ENCODE measurements around the gene IL1RAPL2. TPM values are rescaled to one million over a fixed set of nuclear protein-coding genes. Genes with fewer than 3 reads are reported as not detected.

The IL1RAPL2 gene
- total RNA-seq, 1 donor from 2014 or later: not detected

DNA sequence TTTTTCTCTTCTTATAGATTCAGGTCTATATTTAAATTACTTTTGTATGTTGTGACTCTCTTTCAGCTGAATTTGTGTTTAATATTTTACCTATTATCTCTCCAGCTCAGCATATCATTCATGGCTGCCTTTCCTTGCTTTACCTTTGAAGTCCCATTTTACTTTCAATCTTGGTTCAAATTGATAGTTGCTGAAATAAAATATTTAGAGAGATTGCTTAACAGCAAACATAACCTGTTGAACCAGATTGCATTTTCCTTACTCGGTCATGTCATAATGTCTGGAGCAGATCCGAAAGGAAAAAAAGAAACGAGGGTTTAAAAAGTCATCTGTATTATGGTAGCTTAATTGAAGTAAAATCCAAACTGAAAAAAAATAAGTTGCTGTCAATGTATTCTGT lies 94.1 kb downstream of the IL1RAPL2 start:
- no peak for DNase-seq (ENCODE audit: low spot score)
- H3K36me3 Mint-ChIP-seq (ENCODE audit: low read depth): no peaks in the 10 kb centered on the region
- no peak overlapping the region for H3K4me3 Mint-ChIP-seq (ENCODE audit: unreplicated experiment)
- peaks cover 2% of the 10 kb centered on the region for H3K27me3 Mint-ChIP-seq (ENCODE audit: low read depth)
- H3K4me1 Mint-ChIP-seq (ENCODE audit: low read depth): no peaks in the 10 kb centered on the region
- H3K27ac Mint-ChIP-seq (ENCODE audit: unreplicated experiment): no peak overlapping the region
- peaks cover 10% of the 10 kb centered on the region for H3K9me3 Mint-ChIP-seq (ENCODE audit: low read depth)
- TF ChIP-seq, protein P1, sequence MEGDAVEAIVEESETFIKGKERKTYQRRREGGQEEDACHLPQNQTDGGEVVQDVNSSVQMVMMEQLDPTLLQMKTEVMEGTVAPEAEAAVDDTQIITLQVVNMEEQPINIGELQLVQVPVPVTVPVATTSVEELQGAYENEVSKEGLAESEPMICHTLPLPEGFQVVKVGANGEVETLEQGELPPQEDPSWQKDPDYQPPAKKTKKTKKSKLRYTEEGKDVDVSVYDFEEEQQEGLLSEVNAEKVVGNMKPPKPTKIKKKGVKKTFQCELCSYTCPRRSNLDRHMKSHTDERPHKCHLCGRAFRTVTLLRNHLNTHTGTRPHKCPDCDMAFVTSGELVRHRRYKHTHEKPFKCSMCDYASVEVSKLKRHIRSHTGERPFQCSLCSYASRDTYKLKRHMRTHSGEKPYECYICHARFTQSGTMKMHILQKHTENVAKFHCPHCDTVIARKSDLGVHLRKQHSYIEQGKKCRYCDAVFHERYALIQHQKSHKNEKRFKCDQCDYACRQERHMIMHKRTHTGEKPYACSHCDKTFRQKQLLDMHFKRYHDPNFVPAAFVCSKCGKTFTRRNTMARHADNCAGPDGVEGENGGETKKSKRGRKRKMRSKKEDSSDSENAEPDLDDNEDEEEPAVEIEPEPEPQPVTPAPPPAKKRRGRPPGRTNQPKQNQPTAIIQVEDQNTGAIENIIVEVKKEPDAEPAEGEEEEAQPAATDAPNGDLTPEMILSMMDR (IDR thresholded peaks at IDR 0.05): no peak

DNA sequence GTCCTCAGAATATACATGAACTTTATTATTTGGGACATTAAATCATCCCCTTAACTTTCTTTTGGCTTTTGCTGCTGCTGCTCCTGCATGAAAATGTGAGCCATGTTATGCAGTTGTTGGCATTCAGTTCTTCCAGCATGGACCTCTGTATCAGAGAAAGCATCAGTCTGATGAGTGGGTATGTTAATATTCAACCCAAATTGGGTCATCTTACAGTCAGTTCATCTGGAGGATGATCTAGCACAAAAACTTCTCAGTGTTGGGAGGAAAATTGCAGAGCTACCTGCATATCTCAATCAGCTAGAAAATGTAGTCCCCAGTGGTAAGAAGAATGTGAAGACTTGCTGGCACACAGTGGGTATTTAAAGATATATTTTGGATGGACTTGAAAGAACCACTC lies 96.7 kb downstream of the IL1RAPL2 start:
- Mint-ChIP-seq H3K4me3 (ENCODE audit: unreplicated experiment) (no peak overlapping the region), H3K27me3 (ENCODE audit: low read depth) (peaks cover 2% of the 10 kb centered on the region), H3K9me3 (ENCODE audit: low read depth) (peaks cover 2% of the 10 kb centered on the region), H3K27ac (ENCODE audit: unreplicated experiment) (no peak overlapping the region), H3K36me3 (ENCODE audit: low read depth) (no peaks in the 10 kb centered on the region), H3K4me1 (ENCODE audit: low read depth) (no peaks in the 10 kb centered on the region)
- DNase-seq (ENCODE audit: low spot score): no peak
- TF ChIP-seq, protein P1 (IDR thresholded peaks at IDR 0.05): no peak

DNA sequence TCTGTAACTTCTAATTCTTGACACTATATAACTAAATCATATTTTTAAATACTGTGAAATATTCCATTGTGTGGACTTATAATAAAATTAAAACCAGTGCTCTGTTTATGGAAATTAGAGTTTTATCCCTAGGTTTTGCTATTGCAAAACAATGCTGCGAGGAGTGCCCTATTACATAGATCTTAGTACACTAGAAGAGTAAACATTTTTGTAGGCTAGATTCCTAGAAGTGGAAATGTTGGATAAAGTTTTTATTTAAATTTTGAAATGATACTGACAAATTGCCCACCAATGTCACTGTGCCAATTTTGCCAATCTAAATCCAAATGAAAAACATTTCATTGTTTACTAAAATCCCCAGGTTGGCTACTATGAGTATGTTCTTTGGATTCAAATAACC lies 99.7 kb downstream of the IL1RAPL2 start:
- Mint-ChIP-seq H3K4me1 (ENCODE audit: low read depth) (no peaks in the 10 kb centered on the region), H3K9me3 (ENCODE audit: low read depth) (peaks cover 2% of the 10 kb centered on the region), H3K36me3 (ENCODE audit: low read depth) (no peaks in the 10 kb centered on the region), H3K4me3 (ENCODE audit: unreplicated experiment) (no peak overlapping the region), H3K27ac (ENCODE audit: unreplicated experiment) (no peak overlapping the region), H3K27me3 (ENCODE audit: low read depth) (peaks cover 2% of the 10 kb centered on the region)
- TF ChIP-seq, protein P1 (IDR thresholded peaks at IDR 0.05): no peak
- DNase-seq (ENCODE audit: low spot score): no peak

DNA sequence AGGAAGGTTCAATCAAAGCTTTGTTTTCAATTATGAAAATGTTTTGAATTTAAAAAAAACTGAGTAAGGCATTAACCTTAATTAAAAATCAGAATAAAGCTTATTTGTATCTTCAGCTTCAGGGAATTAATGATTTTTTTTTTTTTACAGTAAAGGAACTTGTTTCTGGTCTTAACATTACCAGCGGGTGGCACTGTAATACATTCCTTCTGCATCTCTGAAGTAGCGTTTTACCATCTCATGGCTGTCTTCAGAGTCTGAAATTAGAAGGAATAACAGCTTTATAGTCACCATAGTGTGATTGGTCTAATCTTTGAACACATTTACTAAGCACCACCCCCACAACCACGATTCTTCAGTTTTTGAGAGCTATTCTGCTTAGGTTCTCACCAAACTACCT lies 102.6 kb downstream of the IL1RAPL2 start:
- Mint-ChIP-seq H3K4me1 (ENCODE audit: low read depth) (no peaks in the 10 kb centered on the region), H3K36me3 (ENCODE audit: low read depth) (no peaks in the 10 kb centered on the region), H3K9me3 (ENCODE audit: low read depth) (peaks cover 10% of the 10 kb centered on the region), H3K27me3 (ENCODE audit: low read depth) (peaks cover under 1% of the 10 kb centered on the region), H3K27ac (ENCODE audit: unreplicated experiment) (no peak overlapping the region), H3K4me3 (ENCODE audit: unreplicated experiment) (no peak overlapping the region)
- TF ChIP-seq, protein P1 (IDR thresholded peaks at IDR 0.05): peak; percentile 76
- DNase-seq (ENCODE audit: low spot score): no peak

DNA sequence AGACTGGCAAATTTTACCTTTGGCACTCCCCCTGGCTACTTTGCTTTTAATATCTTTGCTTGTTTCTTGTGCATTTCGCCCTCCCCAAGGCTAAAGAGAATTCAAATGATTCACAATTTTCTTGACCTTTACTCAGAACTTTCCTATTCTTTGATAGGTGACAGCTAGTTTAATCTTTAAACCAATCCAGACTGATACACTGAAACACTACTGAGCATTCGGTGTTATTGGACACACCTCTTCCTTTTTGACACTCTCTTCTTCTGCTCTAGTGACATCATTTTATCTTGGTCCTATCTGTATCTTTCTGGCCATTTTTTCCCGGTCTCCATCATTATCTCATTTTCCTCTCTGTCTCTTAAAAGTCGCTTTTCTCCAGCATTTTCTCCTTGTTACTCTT lies 103.1 kb downstream of the IL1RAPL2 start:
- no peaks in the 10 kb centered on the region for H3K27me3 Mint-ChIP-seq (ENCODE audit: low read depth)

More for the DNA sequence above, 103.1 kb downstream of the IL1RAPL2 start:
- no peak overlapping the region for H3K27ac Mint-ChIP-seq (ENCODE audit: unreplicated experiment)
- no peak for DNase-seq (ENCODE audit: low spot score)
- no peaks in the 10 kb centered on the region for H3K36me3 Mint-ChIP-seq (ENCODE audit: low read depth)
- TF ChIP-seq, protein P1 (IDR thresholded peaks at IDR 0.05): no peak
- peaks cover 10% of the 10 kb centered on the region for H3K9me3 Mint-ChIP-seq (ENCODE audit: low read depth)
- H3K4me1 Mint-ChIP-seq (ENCODE audit: low read depth): no peaks in the 10 kb centered on the region
- H3K4me3 Mint-ChIP-seq (ENCODE audit: unreplicated experiment): no peak overlapping the region
